SK-N-SH treated with all-trans-retinoic acid at 6 μM for 48 hours (cell line): Measurements from ENCODE around the gene ZCCHC7.

Experiments used
- ATAC-seq: fragments of 200-7000 bp; cut with Tn5 transposase; 3 replicates; pipeline ENCODE4 v1.9.1; 2020; ENCODE audit warnings: mild to moderate bottlenecking, moderate library complexity
- ARNTL ChIP-seq: fragments of 450-650 bp; formaldehyde crosslinking; IDR thresholded peaks from 2 replicates; pipeline ENCODE4 v1.5.0; 2020; ENCODE audit warnings: low read depth, mild to moderate bottlenecking, moderate library complexity, borderline replicate concordance
- BACH2 ChIP-seq: fragments of 250-450 bp; sonication (Bioruptor Pico); IDR thresholded peaks from 2 replicates; pipeline ENCODE4 v1.9.0; 2021; ENCODE audit warnings: mild to moderate bottlenecking, borderline replicate concordance
- CSDC2 ChIP-seq: fragments of 250-450 bp; sonication (Bioruptor Pico); IDR thresholded peaks from 2 replicates; pipeline ENCODE4 v1.5.0; 2020; ENCODE audit warnings: mild to moderate bottlenecking, moderate library complexity
- ESRRG ChIP-seq: fragments of 250-450 bp; sonication (Bioruptor Pico); IDR thresholded peaks from 2 replicates; pipeline ENCODE4 v1.6.1; 2021; ENCODE audit warnings: mild to moderate bottlenecking
- ISL1 ChIP-seq: fragments of 250-450 bp; sonication (Bioruptor Pico); IDR thresholded peaks from 2 replicates; pipeline ENCODE4 v2.1.2; 2022; ENCODE audit warnings: mild to moderate bottlenecking, moderate library complexity
- OSR1 ChIP-seq: fragments of 250-450 bp; sonication (Bioruptor Pico); IDR thresholded peaks from 2 replicates; pipeline ENCODE4 v1.8.0; 2022; ENCODE audit warnings: moderate library complexity, mild to moderate bottlenecking, inconsistent platforms
- PPARA ChIP-seq: fragments of 250-450 bp; sonication (Bioruptor Pico); IDR thresholded peaks from 2 replicates; pipeline ENCODE4 v1.5.0; 2020; ENCODE audit warnings: mild to moderate bottlenecking, borderline replicate concordance
- RARB ChIP-seq: fragments of 250-450 bp; sonication (Bioruptor Pico); IDR thresholded peaks from 2 replicates; pipeline ENCODE4 v1.8.0; 2021; ENCODE audit warnings: mild to moderate bottlenecking, moderate library complexity
- SNAI2 ChIP-seq: fragments of 250-450 bp; sonication (Bioruptor Pico); IDR thresholded peaks from 2 replicates; pipeline ENCODE4 v1.5.0; 2020; ENCODE audit warnings: mild to moderate bottlenecking, moderate library complexity
- TOX ChIP-seq: fragments of 250-450 bp; sonication (Bioruptor Pico); IDR thresholded peaks from 2 replicates; pipeline ENCODE4 v1.8.0; 2021; ENCODE audit warnings: mild to moderate bottlenecking, moderate library complexity, borderline replicate concordance
- ZC3H10 ChIP-seq: fragments of 250-450 bp; sonication (Bioruptor Pico); IDR thresholded peaks from 2 replicates; pipeline ENCODE4 v1.5.1; 2021; ENCODE audit warnings: mild to moderate bottlenecking, moderate library complexity
- ZFP3 ChIP-seq: fragments of 250-450 bp; sonication (Bioruptor Pico); IDR thresholded peaks from 2 replicates; pipeline ENCODE4 v1.5.0; 2020; ENCODE audit warnings: mild to moderate bottlenecking, moderate library complexity
- ZNF565 ChIP-seq: fragments of 450-650 bp; formaldehyde crosslinking; conservative IDR thresholded peaks from 2 replicates; pipeline ENCODE4 v1.5.0; 2020; ENCODE audit warnings: low read depth, mild to moderate bottlenecking, moderate library complexity
- ZNF70 ChIP-seq: fragments of 450-650 bp; formaldehyde crosslinking; IDR thresholded peaks from 2 replicates; pipeline ENCODE4 v1.5.0; 2020; ENCODE audit warnings: mild to moderate bottlenecking, moderate library complexity
- TF ChIP-seq, protein P1 (sequence below): fragments of 250-450 bp; sonication (Bioruptor Pico); IDR thresholded peaks from 2 replicates; pipeline ENCODE4 v1.5.1; 2021; ENCODE audit warnings: mild to moderate bottlenecking, moderate library complexity
- TF ChIP-seq, protein P2 (sequence below): fragments of 250-450 bp; sonication (Bioruptor Pico); IDR thresholded peaks from 2 replicates; pipeline ENCODE4 v1.8.0; 2020; ENCODE audit warnings: mild to moderate bottlenecking, moderate library complexity, borderline replicate concordance
- TF ChIP-seq, protein P3 (sequence below): fragments of 250-450 bp; sonication (Bioruptor Pico); IDR thresholded peaks from 2 replicates; pipeline ENCODE4 v1.5.0; 2020; ENCODE audit warnings: mild to moderate bottlenecking, moderate library complexity
- TF ChIP-seq, protein P4 (sequence below): fragments of 250-450 bp; sonication (Bioruptor Pico); IDR thresholded peaks from 2 replicates; pipeline ENCODE4 v1.8.0; 2021; ENCODE audit warnings: low read depth, mild to moderate bottlenecking, moderate library complexity, borderline replicate concordance
- TF ChIP-seq, protein P5 (sequence below): fragments of 250-450 bp; sonication (Bioruptor Pico); IDR thresholded peaks from 2 replicates; pipeline ENCODE4 v1.5.1; 2020; ENCODE audit warnings: low read depth, mild to moderate bottlenecking, moderate library complexity

The ZCCHC7 gene

DNA sequence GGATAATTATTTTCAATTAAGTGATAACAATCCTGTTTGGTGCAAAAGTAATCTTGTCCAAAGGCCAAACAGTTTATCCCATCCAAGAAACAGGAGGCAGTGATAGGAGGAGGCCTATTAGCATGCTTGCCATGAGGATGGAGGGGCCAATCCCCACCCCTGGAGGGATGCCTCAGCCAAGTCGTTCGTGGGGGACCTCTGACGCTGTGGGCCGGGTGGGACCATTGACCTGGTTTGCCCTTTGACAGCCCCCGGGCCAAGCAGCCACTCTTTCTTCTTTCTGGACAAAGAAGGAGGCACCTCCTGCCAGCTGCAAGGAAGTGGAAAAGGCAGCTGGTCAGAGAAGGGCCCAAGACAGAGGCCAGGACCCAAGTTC lies 262.6 kb downstream of the ZCCHC7 start:
- TF ChIP-seq, protein P1, sequence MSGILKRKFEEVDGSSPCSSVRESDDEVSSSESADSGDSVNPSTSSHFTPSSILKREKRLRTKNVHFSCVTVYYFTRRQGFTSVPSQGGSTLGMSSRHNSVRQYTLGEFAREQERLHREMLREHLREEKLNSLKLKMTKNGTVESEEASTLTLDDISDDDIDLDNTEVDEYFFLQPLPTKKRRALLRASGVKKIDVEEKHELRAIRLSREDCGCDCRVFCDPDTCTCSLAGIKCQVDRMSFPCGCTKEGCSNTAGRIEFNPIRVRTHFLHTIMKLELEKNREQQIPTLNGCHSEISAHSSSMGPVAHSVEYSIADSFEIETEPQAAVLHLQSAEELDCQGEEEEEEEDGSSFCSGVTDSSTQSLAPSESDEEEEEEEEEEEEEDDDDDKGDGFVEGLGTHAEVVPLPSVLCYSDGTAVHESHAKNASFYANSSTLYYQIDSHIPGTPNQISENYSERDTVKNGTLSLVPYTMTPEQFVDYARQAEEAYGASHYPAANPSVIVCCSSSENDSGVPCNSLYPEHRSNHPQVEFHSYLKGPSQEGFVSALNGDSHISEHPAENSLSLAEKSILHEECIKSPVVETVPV (CRISPR knock-in tag): no peak
- TF ChIP-seq CSDC2 (CRISPR knock-in tag) (no peak), ZNF70 (CRISPR knock-in tag) (no peak), OSR1 (CRISPR knock-in tag) (no peak), BACH2 (CRISPR knock-in tag) (no peak), ARNTL (CRISPR knock-in tag) (no peak)
- ATAC-seq: no peak

DNA sequence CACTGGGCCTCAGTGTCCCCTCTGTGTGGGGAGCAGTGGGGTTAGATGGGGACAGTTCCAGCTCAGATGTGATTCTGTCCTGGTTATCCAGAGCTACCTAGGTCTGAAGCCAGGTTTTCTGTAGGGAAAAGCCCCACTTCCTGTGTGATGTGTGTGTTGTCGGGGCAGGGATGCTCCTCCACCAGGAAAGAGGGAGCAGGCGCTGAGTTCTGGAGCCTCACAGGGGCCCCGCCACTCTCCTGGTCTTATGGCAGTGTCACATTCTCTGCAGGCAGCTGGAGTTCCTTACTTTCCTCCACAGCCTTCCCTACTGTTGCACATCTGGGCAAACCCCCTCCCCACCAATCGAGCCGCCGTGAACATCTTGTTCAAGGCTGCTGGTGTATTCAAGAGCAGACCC lies 263.0 kb downstream of the ZCCHC7 start:
- ATAC-seq: no peak
- TF ChIP-seq, protein P2, sequence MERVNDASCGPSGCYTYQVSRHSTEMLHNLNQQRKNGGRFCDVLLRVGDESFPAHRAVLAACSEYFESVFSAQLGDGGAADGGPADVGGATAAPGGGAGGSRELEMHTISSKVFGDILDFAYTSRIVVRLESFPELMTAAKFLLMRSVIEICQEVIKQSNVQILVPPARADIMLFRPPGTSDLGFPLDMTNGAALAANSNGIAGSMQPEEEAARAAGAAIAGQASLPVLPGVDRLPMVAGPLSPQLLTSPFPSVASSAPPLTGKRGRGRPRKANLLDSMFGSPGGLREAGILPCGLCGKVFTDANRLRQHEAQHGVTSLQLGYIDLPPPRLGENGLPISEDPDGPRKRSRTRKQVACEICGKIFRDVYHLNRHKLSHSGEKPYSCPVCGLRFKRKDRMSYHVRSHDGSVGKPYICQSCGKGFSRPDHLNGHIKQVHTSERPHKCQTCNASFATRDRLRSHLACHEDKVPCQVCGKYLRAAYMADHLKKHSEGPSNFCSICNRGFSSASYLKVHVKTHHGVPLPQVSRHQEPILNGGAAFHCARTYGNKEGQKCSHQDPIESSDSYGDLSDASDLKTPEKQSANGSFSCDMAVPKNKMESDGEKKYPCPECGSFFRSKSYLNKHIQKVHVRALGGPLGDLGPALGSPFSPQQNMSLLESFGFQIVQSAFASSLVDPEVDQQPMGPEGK (CRISPR knock-in tag): no peak
- TF ChIP-seq RARB (CRISPR knock-in tag): no peak
- no peak for TF ChIP-seq SNAI2 (CRISPR knock-in tag)

DNA sequence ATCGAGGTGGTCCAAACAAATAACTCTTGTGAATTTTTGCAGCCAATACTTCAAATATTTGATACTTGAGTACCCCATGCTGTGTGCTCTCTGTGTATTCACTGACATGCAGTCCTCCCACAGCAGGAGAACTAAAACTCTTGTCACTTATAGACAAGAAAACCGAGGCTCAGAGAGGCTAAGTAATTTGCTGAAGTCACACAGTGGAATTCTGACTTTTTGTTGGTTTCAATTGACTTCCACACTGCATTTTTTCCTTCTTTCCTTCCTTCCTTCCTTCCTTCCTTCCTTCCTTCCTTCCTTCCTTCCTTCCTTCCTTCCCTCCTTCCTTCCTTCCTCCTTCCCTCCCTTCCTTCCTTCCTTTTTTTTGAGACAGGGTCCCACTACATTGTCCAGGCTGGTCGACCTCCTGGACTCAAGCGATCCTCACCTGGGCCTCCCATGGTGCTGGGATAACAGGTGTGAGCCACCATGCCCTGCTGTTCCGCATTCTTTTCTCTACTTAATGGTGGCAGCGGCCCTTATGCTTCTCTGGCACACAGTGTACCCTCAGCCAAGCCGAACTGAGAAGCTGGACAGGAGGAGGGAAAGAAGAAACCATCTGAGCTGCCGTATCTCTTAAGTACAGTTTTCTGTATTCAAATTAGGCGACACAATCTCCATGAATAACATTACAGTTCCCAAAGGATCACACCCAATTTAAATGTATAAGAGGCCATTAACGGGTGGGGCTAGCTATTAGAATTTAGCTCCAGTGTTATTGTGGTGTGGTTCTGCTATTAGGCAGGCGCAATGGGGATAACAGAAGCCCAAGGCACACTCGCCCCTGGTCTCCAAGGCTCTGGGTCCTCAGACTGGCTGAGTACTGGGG lies 263.7 kb downstream of the ZCCHC7 start:
- ATAC-seq: no peak

DNA sequence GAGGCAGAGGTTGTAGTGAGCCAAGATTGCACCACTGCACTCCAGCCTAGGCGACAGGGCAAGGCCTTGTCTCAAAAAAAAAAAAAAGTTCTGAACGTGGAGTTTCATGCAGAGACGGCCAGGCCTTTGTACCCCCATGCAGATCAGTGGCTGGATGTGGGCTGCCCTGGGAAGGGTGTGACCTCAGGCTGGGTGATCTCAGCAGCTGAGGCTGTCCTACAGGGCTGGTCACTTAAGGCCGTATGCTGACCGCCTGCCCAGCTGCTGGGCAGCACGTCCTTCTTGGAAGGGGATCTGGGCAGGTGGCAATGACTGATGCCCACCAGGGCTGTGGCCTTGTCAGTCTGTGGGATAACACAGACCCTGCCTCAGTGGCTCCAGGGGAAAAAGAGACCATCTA lies 264.9 kb downstream of the ZCCHC7 start:
- ATAC-seq: no peak
- no peak for TF ChIP-seq SNAI2 (CRISPR knock-in tag)
- no peak for TF ChIP-seq ISL1 (CRISPR knock-in tag)
- TF ChIP-seq OSR1 (CRISPR knock-in tag): no peak
- TF ChIP-seq ESRRG (CRISPR knock-in tag): no peak
- TF ChIP-seq, protein P3, sequence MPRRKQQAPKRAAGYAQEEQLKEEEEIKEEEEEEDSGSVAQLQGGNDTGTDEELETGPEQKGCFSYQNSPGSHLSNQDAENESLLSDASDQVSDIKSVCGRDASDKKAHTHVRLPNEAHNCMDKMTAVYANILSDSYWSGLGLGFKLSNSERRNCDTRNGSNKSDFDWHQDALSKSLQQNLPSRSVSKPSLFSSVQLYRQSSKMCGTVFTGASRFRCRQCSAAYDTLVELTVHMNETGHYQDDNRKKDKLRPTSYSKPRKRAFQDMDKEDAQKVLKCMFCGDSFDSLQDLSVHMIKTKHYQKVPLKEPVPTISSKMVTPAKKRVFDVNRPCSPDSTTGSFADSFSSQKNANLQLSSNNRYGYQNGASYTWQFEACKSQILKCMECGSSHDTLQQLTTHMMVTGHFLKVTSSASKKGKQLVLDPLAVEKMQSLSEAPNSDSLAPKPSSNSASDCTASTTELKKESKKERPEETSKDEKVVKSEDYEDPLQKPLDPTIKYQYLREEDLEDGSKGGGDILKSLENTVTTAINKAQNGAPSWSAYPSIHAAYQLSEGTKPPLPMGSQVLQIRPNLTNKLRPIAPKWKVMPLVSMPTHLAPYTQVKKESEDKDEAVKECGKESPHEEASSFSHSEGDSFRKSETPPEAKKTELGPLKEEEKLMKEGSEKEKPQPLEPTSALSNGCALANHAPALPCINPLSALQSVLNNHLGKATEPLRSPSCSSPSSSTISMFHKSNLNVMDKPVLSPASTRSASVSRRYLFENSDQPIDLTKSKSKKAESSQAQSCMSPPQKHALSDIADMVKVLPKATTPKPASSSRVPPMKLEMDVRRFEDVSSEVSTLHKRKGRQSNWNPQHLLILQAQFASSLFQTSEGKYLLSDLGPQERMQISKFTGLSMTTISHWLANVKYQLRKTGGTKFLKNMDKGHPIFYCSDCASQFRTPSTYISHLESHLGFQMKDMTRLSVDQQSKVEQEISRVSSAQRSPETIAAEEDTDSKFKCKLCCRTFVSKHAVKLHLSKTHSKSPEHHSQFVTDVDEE: no peak
- TF ChIP-seq, protein P1 (CRISPR knock-in tag): no peak
- no peak for TF ChIP-seq TOX
- no peak for TF ChIP-seq ZFP3 (CRISPR knock-in tag)

More for the DNA sequence above, 263.7 kb downstream of the ZCCHC7 start:
- TF ChIP-seq, protein P3: no peak
- TF ChIP-seq ISL1 (CRISPR knock-in tag) (no peak), ZNF565 (CRISPR knock-in tag) (no peak), SNAI2 (CRISPR knock-in tag) (no peak), PPARA (no peak), ZC3H10 (CRISPR knock-in tag) (no peak), RARB (CRISPR knock-in tag) (no peak)
- TF ChIP-seq, protein P4, sequence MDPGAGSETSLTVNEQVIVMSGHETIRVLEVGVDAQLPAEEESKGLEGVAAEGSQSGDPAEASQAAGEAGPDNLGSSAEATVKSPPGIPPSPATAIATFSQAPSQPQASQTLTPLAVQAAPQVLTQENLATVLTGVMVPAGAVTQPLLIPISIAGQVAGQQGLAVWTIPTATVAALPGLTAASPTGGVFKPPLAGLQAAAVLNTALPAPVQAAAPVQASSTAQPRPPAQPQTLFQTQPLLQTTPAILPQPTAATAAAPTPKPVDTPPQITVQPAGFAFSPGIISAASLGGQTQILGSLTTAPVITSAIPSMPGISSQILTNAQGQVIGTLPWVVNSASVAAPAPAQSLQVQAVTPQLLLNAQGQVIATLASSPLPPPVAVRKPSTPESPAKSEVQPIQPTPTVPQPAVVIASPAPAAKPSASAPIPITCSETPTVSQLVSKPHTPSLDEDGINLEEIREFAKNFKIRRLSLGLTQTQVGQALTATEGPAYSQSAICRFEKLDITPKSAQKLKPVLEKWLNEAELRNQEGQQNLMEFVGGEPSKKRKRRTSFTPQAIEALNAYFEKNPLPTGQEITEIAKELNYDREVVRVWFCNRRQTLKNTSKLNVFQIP: no peak
- TF ChIP-seq, protein P5, sequence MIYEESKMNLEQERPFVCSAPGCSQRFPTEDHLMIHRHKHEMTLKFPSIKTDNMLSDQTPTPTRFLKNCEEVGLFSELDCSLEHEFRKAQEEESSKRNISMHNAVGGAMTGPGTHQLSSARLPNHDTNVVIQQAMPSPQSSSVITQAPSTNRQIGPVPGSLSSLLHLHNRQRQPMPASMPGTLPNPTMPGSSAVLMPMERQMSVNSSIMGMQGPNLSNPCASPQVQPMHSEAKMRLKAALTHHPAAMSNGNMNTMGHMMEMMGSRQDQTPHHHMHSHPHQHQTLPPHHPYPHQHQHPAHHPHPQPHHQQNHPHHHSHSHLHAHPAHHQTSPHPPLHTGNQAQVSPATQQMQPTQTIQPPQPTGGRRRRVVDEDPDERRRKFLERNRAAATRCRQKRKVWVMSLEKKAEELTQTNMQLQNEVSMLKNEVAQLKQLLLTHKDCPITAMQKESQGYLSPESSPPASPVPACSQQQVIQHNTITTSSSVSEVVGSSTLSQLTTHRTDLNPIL: no peak
